ENCODE measurements around the gene THOC3. TPM values are rescaled to one million over a fixed set of nuclear protein-coding genes. Genes with fewer than 3 reads are reported as not detected.
"Not testable (repeated sequence)": the region's sequence is repeated elsewhere in the genome, so short reads cannot be mapped to it uniquely, and the experiment has no call there.

The THOC3 gene
- total and polyA plus RNA-seq, 2 donors (not counting 1 experiment from before 2014, with no cell fraction given) = 30.9 to 31.7 TPM

- H3K36me3 ChIP-seq (replicated peaks in 1 of 2; ENCODE audit: control extremely low read depth in 1 of 2, control insufficient read depth in 1 of 2, extremely low read depth in 1 of 2, insufficient read depth in 2 of 2, low read length in 1 of 2); H3K4me1 Mint-ChIP-seq; H3K27me3 Mint-ChIP-seq; H3K27ac ChIP-seq (ENCODE audit: low read length in 2 of 2); H3K4me2 ChIP-seq (replicated peaks; ENCODE audit: low read depth, low read length, poor library complexity, severe bottlenecking); H3K27ac Mint-ChIP-seq; DNase-seq; H3K9ac ChIP-seq (ENCODE audit: low read length); H4K20me1 ChIP-seq (ENCODE audit: control insufficient read depth, insufficient read depth, low read length, poor library complexity, severe bottlenecking); H3K4me1 ChIP-seq (ENCODE audit: control insufficient read depth in 2 of 2, insufficient read depth in 2 of 2, low read length in 2 of 2); H3K27me3 ChIP-seq (replicated peaks in 1 of 4; ENCODE audit: control extremely low read depth in 1 of 4, control insufficient read depth in 3 of 4, insufficient read depth in 4 of 4, low read length in 3 of 4); intact Hi-C loops (cut with micrococcal nuclease); H3K4me3 ChIP-seq (ENCODE audit: control extremely low read depth in 1 of 5, extremely low read depth in 1 of 5, insufficient read depth in 1 of 5, low read depth in 2 of 5, low read length in 4 of 5); ATAC-seq (ENCODE audit: low read depth); POLR2A ChIA-PET; H3K4me3 Mint-ChIP-seq; H2AFZ ChIP-seq (ENCODE audit: insufficient read depth, low read depth, low read length, poor library complexity, severe bottlenecking); H3K9me3 ChIP-seq (ENCODE audit: control extremely low read depth in 1 of 3, control insufficient read depth in 2 of 3, insufficient read depth in 1 of 3, low read length in 2 of 3); H3K9me3 Mint-ChIP-seq (ENCODE audit: insufficient read depth); H3K79me2 ChIP-seq (ENCODE audit: control insufficient read depth, insufficient read depth, low read length): not testable (repeated sequence)
- WGBS (ENCODE audit: insufficient coverage) = 96% methylated on average over 3 of the region's 7 CpGs
- CTCF ChIA-PET = interaction anchor here (0.6 kb wide), 1 partner anchor 103 kb away, joined by 3 read pairs; no protein-coding TSS in a partner anchor
Observed at GRCh38 chr5:175943253-175943652, 24.9 kb downstream of the THOC3 start.

GRCh38 chr5:175940632-175941031 lies 27.5 kb downstream of the THOC3 start:
- H3K27me3 ChIP-seq (replicated peaks in 1 of 4; ENCODE audit: control extremely low read depth in 1 of 4, control insufficient read depth in 3 of 4, insufficient read depth in 4 of 4, low read length in 3 of 4); H3K9me3 Mint-ChIP-seq (ENCODE audit: insufficient read depth); H3K27ac Mint-ChIP-seq; H3K4me1 Mint-ChIP-seq; H3K36me3 ChIP-seq (replicated peaks in 1 of 2; ENCODE audit: control extremely low read depth in 1 of 2, control insufficient read depth in 1 of 2, extremely low read depth in 1 of 2, insufficient read depth in 2 of 2, low read length in 1 of 2); H3K4me1 ChIP-seq (ENCODE audit: control insufficient read depth in 2 of 2, insufficient read depth in 2 of 2, low read length in 2 of 2); H4K20me1 ChIP-seq (ENCODE audit: control insufficient read depth, insufficient read depth, low read length, poor library complexity, severe bottlenecking); H3K4me2 ChIP-seq (replicated peaks; ENCODE audit: low read depth, low read length, poor library complexity, severe bottlenecking); ATAC-seq (ENCODE audit: low read depth); H3K27me3 Mint-ChIP-seq; H2AFZ ChIP-seq (ENCODE audit: insufficient read depth, low read depth, low read length, poor library complexity, severe bottlenecking); H3K4me3 Mint-ChIP-seq; H3K9me3 ChIP-seq (ENCODE audit: control extremely low read depth in 1 of 3, control insufficient read depth in 2 of 3, insufficient read depth in 1 of 3, low read length in 2 of 3); POLR2A ChIA-PET; H3K79me2 ChIP-seq (ENCODE audit: control insufficient read depth, insufficient read depth, low read length); DNase-seq; H3K4me3 ChIP-seq (ENCODE audit: control extremely low read depth in 1 of 5, extremely low read depth in 1 of 5, insufficient read depth in 1 of 5, low read depth in 2 of 5, low read length in 4 of 5); intact Hi-C loops (cut with micrococcal nuclease); CTCF ChIA-PET; H3K27ac ChIP-seq (ENCODE audit: low read length in 2 of 2); H3K9ac ChIP-seq (ENCODE audit: low read length): not testable (repeated sequence)
- WGBS (ENCODE audit: insufficient coverage) = no CpG with 5 or more reads among the region's 2 CpGs

- POLR2A ChIA-PET = not testable (repeated sequence)
Observed at GRCh38 chr5:175938489-175938888, 29.6 kb downstream of the THOC3 start.

DNA sequence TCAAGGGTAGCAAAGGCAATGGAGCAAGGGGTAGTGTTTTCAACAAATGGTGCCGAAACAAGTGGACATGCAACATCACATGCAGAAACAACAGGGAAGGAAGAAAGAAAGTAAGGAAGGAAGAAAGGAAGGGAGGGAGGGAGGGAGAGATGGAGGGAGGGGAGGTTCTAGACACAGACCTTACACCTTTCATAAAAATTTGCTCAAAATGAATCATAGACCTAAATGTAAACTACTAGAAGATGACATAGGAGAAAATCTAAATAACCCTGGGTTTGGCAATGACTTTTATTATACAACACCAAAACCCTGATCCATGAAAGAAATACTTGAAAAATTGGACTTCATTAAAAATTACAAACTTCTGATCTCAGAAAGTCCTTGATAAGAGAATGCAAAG lies 39.4 kb downstream of the THOC3 start:
- H3K79me2 ChIP-seq (ENCODE audit: control insufficient read depth, insufficient read depth, low read length); H3K27ac ChIP-seq (ENCODE audit: low read length in 2 of 2); POLR2A ChIA-PET; H3K27me3 Mint-ChIP-seq; CTCF ChIA-PET; H3K4me2 ChIP-seq (replicated peaks; ENCODE audit: low read depth, low read length, poor library complexity, severe bottlenecking); H2AFZ ChIP-seq (ENCODE audit: insufficient read depth, low read depth, low read length, poor library complexity, severe bottlenecking); H3K27ac Mint-ChIP-seq; intact Hi-C loops (cut with micrococcal nuclease); H3K36me3 ChIP-seq (replicated peaks in 1 of 2; ENCODE audit: control extremely low read depth in 1 of 2, control insufficient read depth in 1 of 2, extremely low read depth in 1 of 2, insufficient read depth in 2 of 2, low read length in 1 of 2); H3K27me3 ChIP-seq (replicated peaks in 1 of 4; ENCODE audit: control extremely low read depth in 1 of 4, control insufficient read depth in 3 of 4, insufficient read depth in 4 of 4, low read length in 3 of 4); H3K9ac ChIP-seq (ENCODE audit: low read length); H3K4me1 ChIP-seq (ENCODE audit: control insufficient read depth in 2 of 2, insufficient read depth in 2 of 2, low read length in 2 of 2); H3K4me3 Mint-ChIP-seq; H3K9me3 Mint-ChIP-seq (ENCODE audit: insufficient read depth); DNase-seq; ATAC-seq (ENCODE audit: low read depth); H4K20me1 ChIP-seq (ENCODE audit: control insufficient read depth, insufficient read depth, low read length, poor library complexity, severe bottlenecking); H3K4me3 ChIP-seq (ENCODE audit: control extremely low read depth in 1 of 5, extremely low read depth in 1 of 5, insufficient read depth in 1 of 5, low read depth in 2 of 5, low read length in 4 of 5); H3K9me3 ChIP-seq (ENCODE audit: control extremely low read depth in 1 of 3, control insufficient read depth in 2 of 3, insufficient read depth in 1 of 3, low read length in 2 of 3); H3K4me1 Mint-ChIP-seq: not testable (repeated sequence)
- WGBS (ENCODE audit: insufficient coverage) = no CpG with 5 or more reads among the region's 1 CpG

More at GRCh38 chr5:175938489-175938888, 29.6 kb downstream of the THOC3 start:
- H3K9me3 ChIP-seq (ENCODE audit: control extremely low read depth in 1 of 3, control insufficient read depth in 2 of 3, insufficient read depth in 1 of 3, low read length in 2 of 3); H3K4me3 Mint-ChIP-seq; H3K4me3 ChIP-seq (ENCODE audit: control extremely low read depth in 1 of 5, extremely low read depth in 1 of 5, insufficient read depth in 1 of 5, low read depth in 2 of 5, low read length in 4 of 5); H3K9me3 Mint-ChIP-seq (ENCODE audit: insufficient read depth); H3K27ac Mint-ChIP-seq; H2AFZ ChIP-seq (ENCODE audit: insufficient read depth, low read depth, low read length, poor library complexity, severe bottlenecking); DNase-seq; CTCF ChIA-PET; H3K79me2 ChIP-seq (ENCODE audit: control insufficient read depth, insufficient read depth, low read length); H3K4me2 ChIP-seq (replicated peaks; ENCODE audit: low read depth, low read length, poor library complexity, severe bottlenecking); H3K4me1 Mint-ChIP-seq; H3K9ac ChIP-seq (ENCODE audit: low read length); H3K36me3 ChIP-seq (replicated peaks in 1 of 2; ENCODE audit: control extremely low read depth in 1 of 2, control insufficient read depth in 1 of 2, extremely low read depth in 1 of 2, insufficient read depth in 2 of 2, low read length in 1 of 2); H3K4me1 ChIP-seq (ENCODE audit: control insufficient read depth in 2 of 2, insufficient read depth in 2 of 2, low read length in 2 of 2); H3K27me3 ChIP-seq (replicated peaks in 1 of 4; ENCODE audit: control extremely low read depth in 1 of 4, control insufficient read depth in 3 of 4, insufficient read depth in 4 of 4, low read length in 3 of 4); H3K27me3 Mint-ChIP-seq; intact Hi-C loops (cut with micrococcal nuclease); ATAC-seq (ENCODE audit: low read depth); H4K20me1 ChIP-seq (ENCODE audit: control insufficient read depth, insufficient read depth, low read length, poor library complexity, severe bottlenecking); H3K27ac ChIP-seq (ENCODE audit: low read length in 2 of 2): not testable (repeated sequence)
- WGBS (ENCODE audit: insufficient coverage) = no CpG with 5 or more reads among the region's 1 CpG

Measured in B cell (primary cell).